Peyer's patch (tissue), 4 donors: Measurements from ENCODE around the gene RUNX1.

Experiments
- POLR2A ChIP-seq, 2 donors: fragments of 450-650 bp; IDR thresholded peaks; one replicate each; pipeline ENCODE4 v1.5.1; 2017; ENCODE audit warnings: antibody characterized with exemption in 2 of 2, mild to moderate bottlenecking in 2 of 2, moderate library complexity in 2 of 2
- TF ChIP-seq, protein P1 (sequence below), 6 experiments: fragments of 450-650 bp in 4 of 6; fragments of 200-600 bp in 2 of 6; sonication (generic) in 1 of 6; IDR thresholded peaks; one replicate each; pipeline ENCODE4 v1.5.1; 2017 to 2019; ENCODE audit warnings: antibody characterized with exemption in 6 of 6, mild to moderate bottlenecking in 3 of 6, moderate library complexity in 1 of 6

DNA sequence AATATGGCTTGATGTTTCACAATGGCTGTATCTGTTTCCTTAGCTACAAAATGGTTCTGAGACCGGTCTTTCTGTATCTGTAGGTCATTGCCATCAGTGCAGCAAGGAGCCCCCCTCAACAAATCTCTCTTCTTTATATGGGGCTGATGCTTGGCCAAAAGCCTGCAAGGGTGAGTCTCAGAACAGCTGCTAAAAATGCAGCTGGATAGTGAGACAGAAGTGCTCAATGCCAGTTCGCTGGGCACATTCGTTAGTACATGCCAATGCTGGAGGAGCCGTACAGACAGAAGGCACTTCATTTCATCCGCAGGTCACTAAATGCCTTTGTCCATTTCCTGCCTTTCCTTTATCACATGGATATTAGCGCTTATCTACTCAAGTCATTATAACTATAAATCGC is 67.3 kb downstream of the RUNX1 start:
- TF ChIP-seq, protein P1, sequence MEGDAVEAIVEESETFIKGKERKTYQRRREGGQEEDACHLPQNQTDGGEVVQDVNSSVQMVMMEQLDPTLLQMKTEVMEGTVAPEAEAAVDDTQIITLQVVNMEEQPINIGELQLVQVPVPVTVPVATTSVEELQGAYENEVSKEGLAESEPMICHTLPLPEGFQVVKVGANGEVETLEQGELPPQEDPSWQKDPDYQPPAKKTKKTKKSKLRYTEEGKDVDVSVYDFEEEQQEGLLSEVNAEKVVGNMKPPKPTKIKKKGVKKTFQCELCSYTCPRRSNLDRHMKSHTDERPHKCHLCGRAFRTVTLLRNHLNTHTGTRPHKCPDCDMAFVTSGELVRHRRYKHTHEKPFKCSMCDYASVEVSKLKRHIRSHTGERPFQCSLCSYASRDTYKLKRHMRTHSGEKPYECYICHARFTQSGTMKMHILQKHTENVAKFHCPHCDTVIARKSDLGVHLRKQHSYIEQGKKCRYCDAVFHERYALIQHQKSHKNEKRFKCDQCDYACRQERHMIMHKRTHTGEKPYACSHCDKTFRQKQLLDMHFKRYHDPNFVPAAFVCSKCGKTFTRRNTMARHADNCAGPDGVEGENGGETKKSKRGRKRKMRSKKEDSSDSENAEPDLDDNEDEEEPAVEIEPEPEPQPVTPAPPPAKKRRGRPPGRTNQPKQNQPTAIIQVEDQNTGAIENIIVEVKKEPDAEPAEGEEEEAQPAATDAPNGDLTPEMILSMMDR (IDR thresholded peaks at IDR 0.05): no peak
- TF ChIP-seq POLR2A (IDR thresholded peaks at IDR 0.05): no peak
